Endothelial cell of umbilical vein (primary cell): ENCODE data around the gene C9orf78. TPM values are rescaled to one million over a fixed set of nuclear protein-coding genes. Genes with fewer than 3 reads are reported as not detected.

Source experiments
- BruUV-seq: library from RNA; stranded (reverse); fragments of 400-500 nt; replicated peaks from 2 replicates; lab custom pipeline; 2021; lab: Mats Ljungman, UMichigan
- CTCF ChIA-PET: fragments of 300-600, 350-600 bp; sonication (Branson Sonifier 250); formaldehyde crosslinking; loops from one replicate; lab custom pipeline; 2021; ENCODE audit warnings: antibody characterized with exemption, inconsistent platforms; lab: Charles Lee
- POLR2A ChIA-PET: fragments of 300-600, 350-600 bp; sonication (Branson Sonifier 250); formaldehyde crosslinking; loops from one replicate; lab custom pipeline; 2021; ENCODE audit warnings: antibody characterized with exemption, inconsistent platforms; lab: Charles Lee
- DNase-seq: peaks from one replicate; pipeline ENCODE4 v3.0.0-alpha.2; 2011; ENCODE audit warnings: low read depth, low spot score
- FAIRE-seq: peaks from 2 replicates; lab custom pipeline; 2011; peaks lifted over from hg19 to GRCh38; lab: Jason Lieb, UNC
- H2AFZ ChIP-seq: 2 replicates; pipeline ENCODE4 v1.6.0; 2012; ENCODE audit warnings: low read depth, low read length, control low read depth, inconsistent platforms
- H3K27ac ChIP-seq: 2 replicates; pipeline ENCODE4 v1.5.1; 2011; ENCODE audit warnings: low read depth, mild to moderate bottlenecking, control low read depth, low read length, moderate library complexity; ENCODE audit not compliant: insufficient read depth
- H3K27me3 ChIP-seq, 2 experiments: 2 replicates each; pipeline versions ENCODE4 v1.6.0 to v1.6.1; 2011; ENCODE audit warnings: low read length in 2 of 2, mixed read lengths in 1 of 2; ENCODE audit not compliant: control insufficient read depth in 2 of 2, insufficient read depth in 2 of 2
- H3K36me3 ChIP-seq, 2 experiments: 2 replicates in 1 of 2; 3 replicates in 1 of 2; pipeline ENCODE4 v1.5.1; 2011; ENCODE audit warnings: low read length in 2 of 2, mild to moderate bottlenecking in 1 of 2, moderate library complexity in 1 of 2; ENCODE audit not compliant: control insufficient read depth in 2 of 2, insufficient read depth in 2 of 2; ENCODE audit errors: extremely low read depth in 1 of 2
- H3K4me1 ChIP-seq: 3 replicates; pipeline ENCODE4 v1.5.1; 2011; ENCODE audit warnings: mild to moderate bottlenecking, low read length; ENCODE audit not compliant: control insufficient read depth, insufficient read depth; ENCODE audit errors: extremely low read depth
- H3K4me2 ChIP-seq: 2 replicates; pipeline ENCODE4 v1.6.1; 2011; ENCODE audit warnings: low read length, control low read depth, mixed read lengths; ENCODE audit not compliant: insufficient read depth
- H3K4me3 ChIP-seq, 3 experiments: fragments of 200-600 bp in 1 of 3; sonication (generic), shearing (Covaris generic) in 1 of 3; replicated peaks in 1 of 3; 2 replicates each; pipeline ENCODE4 v1.5.1; 2011 to 2016; ENCODE audit warnings: control low read depth in 3 of 3, low read length in 3 of 3, mild to moderate bottlenecking in 2 of 3, inconsistent platforms in 1 of 3, low read depth in 1 of 3, moderate library complexity in 1 of 3; ENCODE audit not compliant: insufficient read depth in 1 of 3
- H3K79me2 ChIP-seq: 2 replicates; pipeline ENCODE4 v1.6.0; 2012; ENCODE audit warnings: low read length, inconsistent platforms; ENCODE audit not compliant: control insufficient read depth, insufficient read depth
- H3K9ac ChIP-seq: replicated peaks from 2 replicates; pipeline ENCODE3; 2011; ENCODE audit warnings: low read length, control low read depth; ENCODE audit not compliant: insufficient read depth; ENCODE audit errors: extremely low read depth
- H3K9me1 ChIP-seq: replicated peaks from 3 replicates; pipeline ENCODE4 v1.6.0; 2011; ENCODE audit warnings: mild to moderate bottlenecking, low read length; ENCODE audit not compliant: control insufficient read depth, insufficient read depth; ENCODE audit errors: extremely low read depth
- H3K9me3 ChIP-seq: replicated peaks from 2 replicates; pipeline ENCODE4 v1.5.1; 2012; ENCODE audit warnings: low read length, inconsistent platforms; ENCODE audit not compliant: control insufficient read depth, insufficient read depth
- H4K20me1 ChIP-seq: replicated peaks from 2 replicates; pipeline ENCODE3; 2011; ENCODE audit warnings: mild to moderate bottlenecking, low read length; ENCODE audit not compliant: control insufficient read depth, insufficient read depth; ENCODE audit errors: extremely low read depth
- FOS ChIP-seq: IDR thresholded peaks from 2 replicates; pipeline ENCODE4 v1.6.1; 2011; ENCODE audit warnings: mild to moderate bottlenecking, low read length, moderate library complexity, borderline replicate concordance; ENCODE audit not compliant: insufficient read depth
- GATA2 ChIP-seq: IDR thresholded peaks from 2 replicates; pipeline ENCODE4 v1.7.0; 2011; ENCODE audit warnings: low read depth, mild to moderate bottlenecking, moderate library complexity, mixed read lengths, low read length; ENCODE audit not compliant: insufficient read length, insufficient read depth
- MAX ChIP-seq: IDR thresholded peaks from 2 replicates; pipeline ENCODE4 v1.6.1; 2011; ENCODE audit not compliant: insufficient read depth, insufficient read length
- POLR2AphosphoS5 ChIP-seq: IDR thresholded peaks from 2 replicates; pipeline ENCODE4 v1.6.1; 2012; ENCODE audit warnings: low read depth, mild to moderate bottlenecking, control low read depth, low read length, moderate library complexity; ENCODE audit not compliant: insufficient read depth
- dilution Hi-C: fragments of 300-500 bp; cut with MboI; formaldehyde crosslinking; loops from one replicate; pipeline ENCODE4 v1.15.0; 2019; ENCODE audit warnings: low sequenced_read_pairs; ENCODE audit not compliant: extremely low pct_ligation_motif_present
- intact Hi-C: fragments of 100-400 bp; cut with micrococcal nuclease; formaldehyde crosslinking; loops from one replicate; pipeline ENCODE4 v1.10.0; 2022
- polyA plus RNA-seq, 4 experiments: library from polyadenylated mRNA; depleted of rRNA in 3 of 4; stranded (reverse) in 3 of 4; unstranded in 1 of 4; fragments of >200 nt; gene quantifications; 2 replicates each; pipeline versions ENCODE4 v1.2.1 to v1.2.3, GENCODE V29; 2011 to 2012; ENCODE audit warnings: missing spikeins in 1 of 4
- total RNA-seq: library from RNA; stranded (reverse); gene quantifications from 2 replicates; pipeline ENCODE4 v1.2.3, GENCODE V29; 2021
- TF ChIP-seq, protein P1 (sequence below), 2 donors: IDR thresholded peaks; 1 replicate in 1 of 2; 2 replicates in 1 of 2; pipeline ENCODE4 v1.5.1; 2011; ENCODE audit warnings: low read length in 2 of 2, mild to moderate bottlenecking in 2 of 2, moderate library complexity in 2 of 2, control low read depth in 1 of 2, inconsistent platforms in 1 of 2, low read depth in 1 of 2; ENCODE audit not compliant: insufficient read depth in 1 of 2; ENCODE audit errors: extremely low read depth in 1 of 2

The C9orf78 gene
- total and polyA plus RNA-seq, 2 donors (not counting 3 experiments of a cell fraction or from before 2014, with no cell fraction given): 17.9 to 34.6 TPM

GRCh38 chr9:129869585-129870501, 34.8 kb upstream of the C9orf78 start:
- dilution Hi-C loops: no loop called here
- no peaks in the 10 kb centered on the region for H3K27me3 ChIP-seq
- TF ChIP-seq FOS: no peak
- TF ChIP-seq, protein P1, sequence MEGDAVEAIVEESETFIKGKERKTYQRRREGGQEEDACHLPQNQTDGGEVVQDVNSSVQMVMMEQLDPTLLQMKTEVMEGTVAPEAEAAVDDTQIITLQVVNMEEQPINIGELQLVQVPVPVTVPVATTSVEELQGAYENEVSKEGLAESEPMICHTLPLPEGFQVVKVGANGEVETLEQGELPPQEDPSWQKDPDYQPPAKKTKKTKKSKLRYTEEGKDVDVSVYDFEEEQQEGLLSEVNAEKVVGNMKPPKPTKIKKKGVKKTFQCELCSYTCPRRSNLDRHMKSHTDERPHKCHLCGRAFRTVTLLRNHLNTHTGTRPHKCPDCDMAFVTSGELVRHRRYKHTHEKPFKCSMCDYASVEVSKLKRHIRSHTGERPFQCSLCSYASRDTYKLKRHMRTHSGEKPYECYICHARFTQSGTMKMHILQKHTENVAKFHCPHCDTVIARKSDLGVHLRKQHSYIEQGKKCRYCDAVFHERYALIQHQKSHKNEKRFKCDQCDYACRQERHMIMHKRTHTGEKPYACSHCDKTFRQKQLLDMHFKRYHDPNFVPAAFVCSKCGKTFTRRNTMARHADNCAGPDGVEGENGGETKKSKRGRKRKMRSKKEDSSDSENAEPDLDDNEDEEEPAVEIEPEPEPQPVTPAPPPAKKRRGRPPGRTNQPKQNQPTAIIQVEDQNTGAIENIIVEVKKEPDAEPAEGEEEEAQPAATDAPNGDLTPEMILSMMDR (IDR thresholded peaks at IDR 0.05; ENCODE audit: extremely low read depth in 1 of 2, insufficient read depth in 1 of 2, low read depth in 1 of 2, low read length in 2 of 2): no peak
- no peak for TF ChIP-seq POLR2AphosphoS5
- TF ChIP-seq GATA2: no peak
- TF ChIP-seq MAX: no peak
- no peaks in the 10 kb centered on the region for H3K79me2 ChIP-seq
- intact Hi-C loops: no loop called here
- FAIRE-seq: no peak
- no peaks in the 10 kb centered on the region for H3K4me1 ChIP-seq
- BruUV-seq: no TSS peak
- ChIA-PET CTCF (interaction anchor here (0.5 to 0.9 kb wide), 2 partner anchors 37 to 238 kb away, joined by 3 read pairs; no protein-coding TSS in a partner anchor), POLR2A (no interaction called here)
- no peak overlapping the region for H3K4me3 ChIP-seq
- DNase-seq: no peak
- no peak overlapping the region for H3K27ac ChIP-seq
- H4K20me1 ChIP-seq: no peaks in the 10 kb centered on the region
- H3K36me3 ChIP-seq: peaks cover 0 to 8% of the 10 kb centered on the region in 2 experiments
- H2AFZ ChIP-seq: no peak overlapping the region
- no peak overlapping the region for H3K4me2 ChIP-seq
- no peaks in the 10 kb centered on the region for H3K9me1 ChIP-seq
- H3K9ac ChIP-seq: no peak overlapping the region
- no peaks in the 10 kb centered on the region for H3K9me3 ChIP-seq
